OCI-LY1 (cell line): ENCODE results near the gene ASCL2.

ENCODE experiments used
- H2AFZ ChIP-seq: fragments of 200-600 bp; sonication (generic), shearing (Covaris generic); 2 replicates; pipeline ENCODE4 v1.6.0; 2014; ENCODE audit warnings: antibody characterized with exemption, mild to moderate bottlenecking, low read length
- H3F3A ChIP-seq: fragments of 200-600 bp; sonication (generic), shearing (Covaris generic); 2 replicates; pipeline ENCODE4 v1.6.0; 2014; ENCODE audit warnings: mild to moderate bottlenecking, antibody characterized with exemption, low read length, moderate library complexity; ENCODE audit not compliant: insufficient read depth
- H3K27ac ChIP-seq: fragments of 200-600 bp; sonication (generic); 2 replicates; pipeline ENCODE4 v1.5.1; 2014; ENCODE audit warnings: low read length, mixed run types, mild to moderate bottlenecking, low read depth; ENCODE audit not compliant: poor library complexity, severe bottlenecking
- H3K27me3 ChIP-seq: fragments of 200-600 bp; sonication (generic); 2 replicates; pipeline ENCODE4 v1.6.0; 2014; ENCODE audit warnings: antibody characterized with exemption, mild to moderate bottlenecking, low read length, moderate library complexity; ENCODE audit not compliant: insufficient read depth
- H3K36me3 ChIP-seq: fragments of 200-600 bp; sonication (generic); 2 replicates; pipeline ENCODE4 v1.6.1; 2014; ENCODE audit warnings: mild to moderate bottlenecking, antibody characterized with exemption, low read length, moderate library complexity, mixed read lengths; ENCODE audit not compliant: insufficient read depth
- H3K4me1 ChIP-seq: fragments of 200-600 bp; sonication (generic); 2 replicates; pipeline ENCODE4 v1.5.1; 2014; ENCODE audit warnings: mild to moderate bottlenecking, low read length, moderate library complexity; ENCODE audit not compliant: insufficient read depth, severe bottlenecking
- H3K4me2 ChIP-seq: fragments of 200-600 bp; sonication (generic), shearing (Covaris generic); 2 replicates; pipeline ENCODE4 v1.6.1; 2014; ENCODE audit warnings: low read length
- H3K4me3 ChIP-seq: fragments of 200-600 bp; sonication (generic); 2 replicates; pipeline ENCODE4 v1.5.1; 2014; ENCODE audit warnings: low read length, low read depth, mild to moderate bottlenecking, mixed read lengths; ENCODE audit not compliant: poor library complexity, severe bottlenecking
- H3K79me2 ChIP-seq: fragments of 200-600 bp; shearing (Covaris generic); 2 replicates; pipeline ENCODE4 v1.6.1; 2016; ENCODE audit warnings: mixed run types, low read length, mixed read lengths; ENCODE audit not compliant: insufficient read depth
- H3K9ac ChIP-seq: fragments of 200-600 bp; sonication (generic), shearing (Covaris generic); 2 replicates; pipeline ENCODE4 v1.6.1; 2014; ENCODE audit warnings: mild to moderate bottlenecking, low read length, mixed read lengths
- H3K9me2 ChIP-seq: fragments of 200-600 bp; sonication (generic), shearing (Covaris generic); 2 replicates; pipeline ENCODE4 v1.6.1; 2014; ENCODE audit warnings: low read depth, mild to moderate bottlenecking, low read length, mixed read lengths
- H3K9me3 ChIP-seq: fragments of 200-600 bp; shearing (Covaris generic); 2 replicates; pipeline ENCODE4 v1.6.1; 2014; ENCODE audit warnings: low read length, mixed read lengths
- H4K20me1 ChIP-seq: fragments of 200-600 bp; sonication (generic), shearing (Covaris generic); 2 replicates; pipeline ENCODE4 v1.6.0; 2016; ENCODE audit warnings: mild to moderate bottlenecking, low read length; ENCODE audit not compliant: insufficient read depth
- EZH2 ChIP-seq: fragments of 200-600 bp; sonication (generic), shearing (Covaris generic); IDR thresholded peaks from 2 replicates; pipeline ENCODE4 v1.8.0; 2017; ENCODE audit warnings: borderline replicate concordance, mixed run types, mild to moderate bottlenecking, antibody characterized with exemption, low read length, moderate library complexity, mixed read lengths
- TF ChIP-seq, protein P1 (sequence below): fragments of 200-600 bp; sonication (generic), shearing (Covaris generic); IDR thresholded peaks from 2 replicates; pipeline ENCODE4 v1.5.1; 2017; ENCODE audit warnings: mild to moderate bottlenecking, antibody characterized with exemption, low read length, moderate library complexity, mixed read lengths

Gene ASCL2

GRCh38 chr11:2271327-2272227 is 1.2 kb upstream of the ASCL2 start:
- no peaks in the 10 kb centered on the region for H3K36me3 ChIP-seq
- no peak overlapping the region for H3K4me3 ChIP-seq
- no peak overlapping the region for H2AFZ ChIP-seq
- H3F3A ChIP-seq = no peaks in the 10 kb centered on the region
- H3K4me2 ChIP-seq = no peak overlapping the region
- H3K9me3 ChIP-seq = no peaks in the 10 kb centered on the region
- no peaks in the 10 kb centered on the region for H4K20me1 ChIP-seq
- TF ChIP-seq, protein P1, sequence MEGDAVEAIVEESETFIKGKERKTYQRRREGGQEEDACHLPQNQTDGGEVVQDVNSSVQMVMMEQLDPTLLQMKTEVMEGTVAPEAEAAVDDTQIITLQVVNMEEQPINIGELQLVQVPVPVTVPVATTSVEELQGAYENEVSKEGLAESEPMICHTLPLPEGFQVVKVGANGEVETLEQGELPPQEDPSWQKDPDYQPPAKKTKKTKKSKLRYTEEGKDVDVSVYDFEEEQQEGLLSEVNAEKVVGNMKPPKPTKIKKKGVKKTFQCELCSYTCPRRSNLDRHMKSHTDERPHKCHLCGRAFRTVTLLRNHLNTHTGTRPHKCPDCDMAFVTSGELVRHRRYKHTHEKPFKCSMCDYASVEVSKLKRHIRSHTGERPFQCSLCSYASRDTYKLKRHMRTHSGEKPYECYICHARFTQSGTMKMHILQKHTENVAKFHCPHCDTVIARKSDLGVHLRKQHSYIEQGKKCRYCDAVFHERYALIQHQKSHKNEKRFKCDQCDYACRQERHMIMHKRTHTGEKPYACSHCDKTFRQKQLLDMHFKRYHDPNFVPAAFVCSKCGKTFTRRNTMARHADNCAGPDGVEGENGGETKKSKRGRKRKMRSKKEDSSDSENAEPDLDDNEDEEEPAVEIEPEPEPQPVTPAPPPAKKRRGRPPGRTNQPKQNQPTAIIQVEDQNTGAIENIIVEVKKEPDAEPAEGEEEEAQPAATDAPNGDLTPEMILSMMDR = no peak
- TF ChIP-seq EZH2 = no peak
- H3K79me2 ChIP-seq = no peaks in the 10 kb centered on the region
- no peak overlapping the region for H3K27ac ChIP-seq
- no peaks in the 10 kb centered on the region for H3K9me2 ChIP-seq
- no peak overlapping the region for H3K9ac ChIP-seq
- 0 out of 2 replicates have a peak, but pooled peaks cover 4% of the 10 kb centered on the region for H3K27me3 ChIP-seq
- H3K4me1 ChIP-seq = no peaks in the 10 kb centered on the region

DNA sequence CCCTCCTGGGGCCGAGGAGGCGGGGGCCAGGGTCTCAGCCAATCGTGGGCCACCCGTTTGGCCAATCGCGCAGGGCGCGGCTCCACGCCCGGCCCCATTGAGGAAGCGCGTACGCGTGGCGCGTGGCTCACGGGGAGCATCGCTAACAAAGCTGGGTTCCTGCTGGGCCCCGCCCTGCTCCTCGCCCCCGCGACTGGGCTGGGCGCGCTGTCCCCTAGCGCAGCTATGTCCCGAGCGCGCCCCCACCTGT is 614 bp upstream of the ASCL2 start:
- Histone ChIP-seq H3K9ac (no peak overlapping the region), H3F3A (no peaks in the 10 kb centered on the region), H3K36me3 (no peaks in the 10 kb centered on the region), H3K4me3 (no peak overlapping the region), H3K27ac (no peak overlapping the region), H4K20me1 (no peaks in the 10 kb centered on the region), H3K9me2 (no peaks in the 10 kb centered on the region), H3K79me2 (no peaks in the 10 kb centered on the region), H3K4me2 (no peak overlapping the region), H3K4me1 (no peaks in the 10 kb centered on the region), H3K9me3 (no peaks in the 10 kb centered on the region), H3K27me3 (0 out of 2 replicates have a peak, but pooled peaks cover 4% of the 10 kb centered on the region), H2AFZ (no peak overlapping the region)
- TF ChIP-seq, protein P1 = no peak
- no peak for TF ChIP-seq EZH2

DNA sequence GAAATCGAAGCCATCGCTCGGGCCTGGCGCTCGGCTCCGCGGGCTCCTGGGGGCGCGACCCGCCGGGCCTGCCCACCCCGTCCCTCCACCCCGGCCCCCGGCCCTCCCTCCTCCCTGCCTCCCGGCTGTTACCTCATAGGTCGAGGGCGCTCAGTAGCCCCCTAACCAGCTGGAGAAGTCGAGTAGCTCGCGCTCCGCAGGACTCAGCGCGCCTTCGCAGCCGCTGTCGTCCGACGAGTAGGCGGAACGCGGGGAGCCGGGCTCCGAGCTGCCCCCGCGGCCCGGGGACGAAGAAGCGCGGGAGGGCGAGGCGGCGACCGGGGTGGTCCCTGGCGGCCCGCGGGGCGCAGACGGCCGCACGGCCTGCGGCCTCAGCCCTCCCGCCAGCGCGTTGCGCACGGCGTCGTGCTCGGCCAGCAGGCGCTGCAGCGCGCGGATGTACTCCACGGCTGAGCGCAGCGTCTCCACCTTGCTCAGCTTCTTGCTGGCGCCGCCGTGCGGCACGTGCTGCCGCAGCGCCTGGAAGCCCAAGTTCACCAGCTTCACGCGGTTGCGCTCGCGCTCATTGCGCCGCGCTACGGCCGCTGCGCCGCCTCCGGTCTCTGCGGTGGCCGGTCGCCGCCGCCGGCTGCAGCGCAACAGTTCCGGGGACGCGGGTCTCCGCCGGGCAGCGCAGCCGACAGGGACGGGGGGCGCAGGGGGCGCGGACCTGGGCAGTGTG is 627 bp downstream of the ASCL2 start:
- Histone ChIP-seq H3F3A (no peaks in the 10 kb centered on the region), H3K4me1 (no peaks in the 10 kb centered on the region), H3K27me3 (no peaks in the 10 kb centered on the region), H4K20me1 (no peaks in the 10 kb centered on the region), H3K79me2 (no peaks in the 10 kb centered on the region), H3K4me3 (no peak overlapping the region), H3K4me2 (no peak overlapping the region), H3K9ac (no peak overlapping the region), H3K9me3 (no peaks in the 10 kb centered on the region), H3K36me3 (no peaks in the 10 kb centered on the region), H2AFZ (no peak overlapping the region), H3K27ac (no peak overlapping the region), H3K9me2 (no peaks in the 10 kb centered on the region)
- TF ChIP-seq, protein P1 = no peak
- no peak for TF ChIP-seq EZH2
